ENCODE results near the gene SPOUT1.

Gene SPOUT1

GRCh38 chr9:128771745-128772519 is 57.7 kb downstream of the SPOUT1 start, which contains the start of gene ZER1:
TSS of gene ZER1 (minus strand) at chr9:128771927. CDS start at chr9:128755565, 16,362 bp downstream.
- peak; percentile 92 for DNase-seq (ENCODE audit: low read depth)

DNA sequence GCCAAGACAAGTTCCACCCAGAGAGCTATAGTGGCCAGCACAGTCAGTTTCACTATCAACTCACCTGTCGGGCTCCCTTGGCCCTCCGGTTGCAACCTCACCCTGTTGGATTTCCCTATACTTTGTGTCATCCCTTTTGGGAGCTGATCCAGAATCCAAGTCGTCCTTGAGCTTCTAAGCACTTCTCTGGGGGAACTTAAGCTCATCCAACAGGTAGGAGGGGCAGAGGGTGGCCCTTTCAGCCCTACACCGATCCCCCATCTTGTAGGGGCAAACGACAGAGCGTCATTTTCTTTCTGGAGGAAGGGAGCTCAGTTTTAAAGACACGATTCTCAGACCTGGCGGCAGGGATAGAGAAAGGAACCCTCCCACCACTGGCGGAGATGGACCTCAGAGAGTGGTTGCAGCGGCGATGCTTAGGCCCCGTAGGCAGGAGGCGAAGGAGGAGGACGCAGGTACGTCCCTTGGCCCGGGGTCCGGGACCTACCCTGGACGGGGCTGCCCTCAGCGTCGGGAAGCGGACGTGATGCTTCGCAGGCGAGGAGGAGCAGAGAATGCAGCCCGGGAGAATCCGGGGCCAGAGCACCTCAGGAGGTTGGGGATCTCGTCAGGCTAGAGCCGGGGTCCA is 58.4 kb downstream of the SPOUT1 start:
- no peak for DNase-seq (ENCODE audit: low read depth)

DNA sequence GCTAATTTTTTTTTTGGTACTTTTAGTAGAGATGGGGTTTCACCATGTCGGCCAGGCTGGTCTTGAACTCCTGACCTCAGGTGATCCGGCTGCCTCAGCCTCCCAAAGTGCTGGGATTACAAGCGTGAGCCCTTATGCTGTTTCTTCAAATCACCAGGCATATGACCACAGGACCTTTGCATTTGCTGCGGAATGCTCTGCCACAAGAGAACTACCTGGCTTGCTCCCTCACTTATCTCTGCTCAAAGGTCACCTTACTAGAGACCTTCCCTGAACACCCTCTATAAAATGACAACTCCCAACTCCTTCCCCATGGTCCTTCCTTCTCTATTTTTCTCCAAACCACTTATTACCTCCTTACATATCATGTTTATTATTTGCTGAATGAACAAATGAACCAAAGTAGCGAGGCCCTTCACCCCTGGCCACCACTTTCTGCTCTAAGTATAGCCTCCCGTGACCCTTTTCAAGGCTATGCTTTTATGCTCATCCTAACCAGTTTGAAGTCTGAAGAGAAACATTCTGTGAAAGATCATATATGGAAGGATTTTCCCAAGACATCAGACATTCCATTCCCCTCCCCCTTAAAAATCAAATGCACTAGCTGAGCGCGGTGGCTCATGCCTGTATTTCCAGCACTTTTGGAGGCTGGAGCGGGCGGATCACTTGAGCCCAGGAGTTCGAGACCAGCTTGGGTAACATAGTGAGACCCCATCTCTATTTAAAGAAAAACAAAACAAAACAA is 59.1 kb downstream of the SPOUT1 start:
- no peak for DNase-seq (ENCODE audit: low read depth)

Measured in T follicular helper cell (primary cell).